Gastrocnemius medialis (tissue), 4 donors: Measurements from ENCODE around the gene NCK2.

Experiments
- CTCF ChIP-seq, 5 experiments: fragments of 450-650 bp in 3 of 5; fragments of 200-600 bp in 2 of 5; sonication (generic) in 2 of 5; IDR thresholded peaks in 4 of 5; conservative IDR thresholded peaks in 1 of 5; 1 replicate in 4 of 5; 2 replicates in 1 of 5; pipeline ENCODE4 v1.5.1; 2016 to 2019; ENCODE audit warnings: antibody characterized with exemption in 5 of 5, mild to moderate bottlenecking in 3 of 5, moderate library complexity in 3 of 5
- POLR2A ChIP-seq, 2 donors: fragments of 450-650 bp; IDR thresholded peaks; one replicate each; pipeline ENCODE4 v1.6.1; 2017; ENCODE audit warnings: antibody characterized with exemption in 2 of 2, mild to moderate bottlenecking in 2 of 2, moderate library complexity in 2 of 2

GRCh38 chr2:105877945-105878344, 133.2 kb downstream of the NCK2 start:
- no peak for TF ChIP-seq CTCF (IDR thresholded peaks at IDR 0.05 in 4 of 5, conservative IDR thresholded peaks at IDR 0.05 in 1 of 5)
- no peak for TF ChIP-seq POLR2A (IDR thresholded peaks at IDR 0.05)
